Mucosa of gallbladder (tissue), 1 donor: ENCODE measurements around the gene TSPAN14. TPM values are rescaled to one million over a fixed set of nuclear protein-coding genes. Genes with fewer than 3 reads are reported as not detected.

Source experiments
- DNase-seq: peaks from one replicate; pipeline ENCODE4 v3.0.0-alpha.2; 2020; ENCODE audit warnings: low spot score
- total RNA-seq: library from RNA; stranded (reverse); gene quantifications from one replicate; pipeline ENCODE4 v1.2.1, GENCODE V29; 2021
- donor health status: DM: no; HTN: no; CAD: no.

Gene TSPAN14
- total RNA-seq, 1 donor from 2014 or later: 124 TPM

GRCh38 chr10:80421707-80422536 lies 32.2 kb upstream of the TSPAN14 start:
- no peak for DNase-seq

- DNase-seq: no peak
Observed at GRCh38 chr10:80425901-80426300, 28.2 kb upstream of the TSPAN14 start.

- no peak for DNase-seq
Observed at GRCh38 chr10:80427541-80427940, 26.6 kb upstream of the TSPAN14 start.

GRCh38 chr10:80429521-80429973 lies 24.6 kb upstream of the TSPAN14 start:
- DNase-seq: peak; percentile 67

- no peak for DNase-seq
Observed at GRCh38 chr10:80433134-80433533, 21.0 kb upstream of the TSPAN14 start.

GRCh38 chr10:80436446-80437098 lies 17.5 kb upstream of the TSPAN14 start:
- DNase-seq: no peak

GRCh38 chr10:80437227-80437626 lies 16.9 kb upstream of the TSPAN14 start:
- no peak for DNase-seq

GRCh38 chr10:80441831-80442230 lies 12.3 kb upstream of the TSPAN14 start:
- DNase-seq: no peak

GRCh38 chr10:80442879-80443278 lies 11.2 kb upstream of the TSPAN14 start:
- DNase-seq: no peak

GRCh38 chr10:80443531-80443974 lies 10.6 kb upstream of the TSPAN14 start:
- no peak for DNase-seq

- DNase-seq: no peak
Observed at GRCh38 chr10:80444124-80444523, 10.0 kb upstream of the TSPAN14 start.

- peak; percentile 73 for DNase-seq
Observed at GRCh38 chr10:80444646-80445319, 9.3 kb upstream of the TSPAN14 start.

- no peak for DNase-seq
Observed at GRCh38 chr10:80447436-80448190, 6.5 kb upstream of the TSPAN14 start.

- no peak for DNase-seq
Observed at GRCh38 chr10:80448209-80448942, 5.7 kb upstream of the TSPAN14 start.

GRCh38 chr10:80449520-80449919 lies 4.6 kb upstream of the TSPAN14 start:
- DNase-seq: no peak

- no peak for DNase-seq
Observed at GRCh38 chr10:80451132-80451531, 3.0 kb upstream of the TSPAN14 start.

- DNase-seq: no peak
Observed at GRCh38 chr10:80452069-80452468, 2.0 kb upstream of the TSPAN14 start.

- no peak for DNase-seq
Observed at GRCh38 chr10:80452640-80453039, 1.5 kb upstream of the TSPAN14 start.

GRCh38 chr10:80453056-80453841 lies 861 bp upstream of the TSPAN14 start:
- no peak for DNase-seq
